SK-N-SH (cell line): ENCODE results near the gene HOXC6. TPM values are rescaled to one million over a fixed set of nuclear protein-coding genes. Genes with fewer than 3 reads are reported as not detected.

ENCODE experiments used
- CTCF ChIA-PET: fragments of 300-600, 350-600 bp; formaldehyde crosslinking; extraction: SDS; loops from one replicate; lab custom pipeline; 2021; lab: Yijun Ruan, JAX
- POLR2A ChIA-PET: fragments of 350-600 bp; sonication (Branson Sonifier 250); formaldehyde crosslinking; extraction: SDS; loops from one replicate; lab custom pipeline; 2020; ENCODE audit warnings: antibody characterized with exemption, inconsistent platforms; lab: Yijun Ruan, JAX
- DNase-seq: peaks from one replicate; pipeline ENCODE4 v3.0.0; 2012
- H2AFZ ChIP-seq: fragments of 200-600 bp; sonication (generic); 2 replicates; pipeline ENCODE4 v1.8.1; 2016; ENCODE audit warnings: antibody characterized with exemption, mild to moderate bottlenecking, low read depth
- H3F3A ChIP-seq: fragments of 200-600 bp; sonication (generic); replicated peaks from 2 replicates; pipeline ENCODE3; 2016; ENCODE audit warnings: antibody characterized with exemption, mild to moderate bottlenecking; ENCODE audit not compliant: insufficient read depth
- H3K27ac ChIP-seq, 2 experiments: fragments of 200-500 bp in 1 of 2; fragments of 200-600 bp in 1 of 2; sonication (Bioruptor generic) in 1 of 2; sonication (generic), shearing (Covaris generic) in 1 of 2; 2 replicates each; pipeline versions ENCODE4 v1.5.1 to v1.6.1; 2014 to 2016; ENCODE audit warnings: low read depth in 2 of 2, inconsistent platforms in 1 of 2, low read length in 1 of 2, mild to moderate bottlenecking in 1 of 2, mixed read lengths in 1 of 2
- H3K27me3 ChIP-seq: fragments of 200-600 bp; sonication (generic), shearing (Covaris generic); 2 replicates; pipeline ENCODE4 v1.6.1; 2016; ENCODE audit warnings: mixed run types; ENCODE audit not compliant: insufficient read depth
- H3K36me3 ChIP-seq, 2 experiments: fragments of 200-500 bp in 1 of 2; fragments of 200-600 bp in 1 of 2; sonication (Bioruptor generic) in 1 of 2; sonication (generic) in 1 of 2; replicated peaks in 1 of 2; 2 replicates each; pipeline versions ENCODE3 to v1.5.1; 2014 to 2016; ENCODE audit warnings: low read length in 1 of 2, mild to moderate bottlenecking in 1 of 2; ENCODE audit not compliant: insufficient read depth in 2 of 2, control insufficient read depth in 1 of 2
- H3K4me1 ChIP-seq, 2 experiments: fragments of 200-500 bp in 1 of 2; fragments of 200-600 bp in 1 of 2; sonication (Bioruptor generic) in 1 of 2; sonication (generic), shearing (Covaris generic) in 1 of 2; 2 replicates each; pipeline versions ENCODE4 v1.5.1 to v1.6.1; 2014 to 2016; ENCODE audit warnings: low read depth in 1 of 2, low read length in 1 of 2, mixed run types in 1 of 2; ENCODE audit not compliant: insufficient read depth in 2 of 2, control insufficient read depth in 1 of 2
- H3K4me2 ChIP-seq: fragments of 200-600 bp; sonication (generic), shearing (Covaris generic); 2 replicates; pipeline ENCODE4 v1.6.1; 2017; ENCODE audit warnings: mixed run types
- H3K4me3 ChIP-seq, 2 experiments: fragments of 200-500 bp in 1 of 2; fragments of 200-600 bp in 1 of 2; sonication (Bioruptor generic) in 1 of 2; sonication (generic), shearing (Covaris generic) in 1 of 2; 2 replicates each; pipeline versions ENCODE4 v1.5.1 to v1.8.1; 2014 to 2016; ENCODE audit warnings: low read depth in 2 of 2, inconsistent platforms in 1 of 2, low read length in 1 of 2, mild to moderate bottlenecking in 1 of 2, mixed read lengths in 1 of 2, moderate library complexity in 1 of 2
- H3K79me2 ChIP-seq: fragments of 200-600 bp; sonication (generic); 2 replicates; pipeline ENCODE4 v1.8.1; 2017; ENCODE audit warnings: mild to moderate bottlenecking; ENCODE audit not compliant: insufficient read depth
- H3K9ac ChIP-seq: fragments of 200-600 bp; sonication (generic); 2 replicates; pipeline ENCODE4 v1.6.1; 2017; ENCODE audit warnings: mixed run types
- H3K9me2 ChIP-seq: fragments of 200-600 bp; sonication (generic); 2 replicates; pipeline ENCODE4 v1.6.1; 2017; ENCODE audit warnings: mixed run types
- H3K9me3 ChIP-seq: fragments of 200-600 bp; sonication (generic); 2 replicates; pipeline ENCODE4 v1.6.1; 2017; ENCODE audit warnings: mixed run types, mild to moderate bottlenecking, moderate library complexity
- H4K20me1 ChIP-seq: fragments of 200-600 bp; sonication (generic); 2 replicates; pipeline ENCODE4 v1.6.1; 2017; ENCODE audit warnings: mild to moderate bottlenecking, mixed run types; ENCODE audit not compliant: insufficient read depth
- EP300 ChIP-seq, 2 experiments: IDR thresholded peaks; 2 replicates each; pipeline versions ENCODE4 v1.4.0 to v1.6.1; 2012; ENCODE audit warnings: borderline replicate concordance in 1 of 2, low read depth in 1 of 2, low read length in 1 of 2
- FOSL2 ChIP-seq: IDR thresholded peaks from 2 replicates; pipeline ENCODE4 v1.4.0; 2012; ENCODE audit warnings: low read depth, mild to moderate bottlenecking, moderate library complexity, borderline replicate concordance
- GABPA ChIP-seq: IDR thresholded peaks from 2 replicates; pipeline ENCODE4 v1.4.0; 2012; ENCODE audit warnings: low read depth, mild to moderate bottlenecking
- JUND ChIP-seq: IDR thresholded peaks from 2 replicates; pipeline ENCODE4 v1.4.0; 2012
- MAX ChIP-seq: IDR thresholded peaks from 2 replicates; pipeline ENCODE4 v1.4.0; 2012; ENCODE audit warnings: low read depth
- MXI1 ChIP-seq: IDR thresholded peaks from 2 replicates; pipeline ENCODE4 v1.6.1; 2012; ENCODE audit warnings: mild to moderate bottlenecking, low read depth, low read length, improper control_type of control experiment
- NFIC ChIP-seq: IDR thresholded peaks from 2 replicates; pipeline ENCODE4 v1.4.0; 2012; ENCODE audit warnings: borderline replicate concordance
- NRF1 ChIP-seq: IDR thresholded peaks from 2 replicates; pipeline ENCODE4 v1.6.1; 2012; ENCODE audit warnings: low read depth, mild to moderate bottlenecking, low read length
- PBX3 ChIP-seq: IDR thresholded peaks from 2 replicates; pipeline ENCODE4; 2012
- POLR2AphosphoS5 ChIP-seq: IDR thresholded peaks from 2 replicates; pipeline ENCODE4 v1.6.1; 2012; ENCODE audit warnings: low read depth, low read length
- RAD21 ChIP-seq: IDR thresholded peaks from 2 replicates; pipeline ENCODE4 v1.6.1; 2012; ENCODE audit warnings: mild to moderate bottlenecking, low read length
- RCOR1 ChIP-seq: fragments of 150-350 bp; IDR thresholded peaks from 2 replicates; pipeline ENCODE4 v1.6.1; 2017; ENCODE audit warnings: antibody characterized with exemption, low read length
- RXRA ChIP-seq: IDR thresholded peaks from 2 replicates; pipeline ENCODE4 v1.4.0; 2012; ENCODE audit warnings: low read depth, mild to moderate bottlenecking, borderline replicate concordance
- SIN3A ChIP-seq: IDR thresholded peaks from 2 replicates; pipeline ENCODE4 v1.6.1; 2012; ENCODE audit warnings: low read depth, mild to moderate bottlenecking, low read length, moderate library complexity, borderline replicate concordance
- ZBTB33 ChIP-seq: IDR thresholded peaks from 2 replicates; pipeline ENCODE4 v1.4.0; 2012; ENCODE audit warnings: low read depth, borderline replicate concordance
- WGBS: methylation state at CpG from one replicate; pipeline ENCODE4 v1.1.6; 2017; ENCODE audit warnings: low lambda C conversion rate; 5-methylcytosine and 5-hydroxymethylcytosine counted together
- polyA plus RNA-seq, 3 experiments: library from polyadenylated mRNA; depleted of rRNA; stranded (reverse); fragments of >200 nt; gene quantifications; 2 replicates each; pipeline ENCODE4 v1.2.3, GENCODE V29; 2012
- TF ChIP-seq, protein P1 (sequence below): IDR thresholded peaks from 2 replicates; pipeline ENCODE4 v1.4.0; 2012; ENCODE audit warnings: low read depth, borderline replicate concordance

HOXC6 gene
- polyA plus RNA-seq, 1 of the 3 experiments (the other 2 are of a cell fraction): 9.1 TPM

GRCh38 chr12:54058128-54058768, 30.0 kb downstream of the HOXC6 start:
- 91% methylated on average over 13 of the region's 14 CpGs for WGBS
- no peak overlapping the region for H3K4me3 ChIP-seq
- ChIA-PET POLR2A (no interaction called here), CTCF (interaction anchor here (1.2 to 2.1 kb wide), 5 partner anchors 26 to 143 kb away, joined by 3 to 11 read pairs (median 6); partner anchors contain the start of genes HOXC5 and SMUG1)
- no peaks in the 10 kb centered on the region for H4K20me1 ChIP-seq
- H3F3A ChIP-seq: peaks cover 8% of the 10 kb centered on the region
- H3K9me3 ChIP-seq: no peaks in the 10 kb centered on the region
- no peaks in the 10 kb centered on the region for H3K27me3 ChIP-seq
- no peak overlapping the region for H3K4me2 ChIP-seq
- TF ChIP-seq PBX3 (no peak), ZBTB33 (no peak), SIN3A (no peak), RAD21 (no peak), NRF1 (no peak), MAX (no peak), JUND (no peak), RCOR1 (no peak), POLR2AphosphoS5 (no peak), NFIC (no peak), FOSL2 (no peak), GABPA (no peak), RXRA (no peak), MXI1 (no peak), EP300 (IDR thresholded peaks at IDR 0.05; ENCODE audit: borderline replicate concordance in 1 of 2, low read depth in 1 of 2, low read length in 1 of 2) (no peak)
- TF ChIP-seq, protein P1, sequence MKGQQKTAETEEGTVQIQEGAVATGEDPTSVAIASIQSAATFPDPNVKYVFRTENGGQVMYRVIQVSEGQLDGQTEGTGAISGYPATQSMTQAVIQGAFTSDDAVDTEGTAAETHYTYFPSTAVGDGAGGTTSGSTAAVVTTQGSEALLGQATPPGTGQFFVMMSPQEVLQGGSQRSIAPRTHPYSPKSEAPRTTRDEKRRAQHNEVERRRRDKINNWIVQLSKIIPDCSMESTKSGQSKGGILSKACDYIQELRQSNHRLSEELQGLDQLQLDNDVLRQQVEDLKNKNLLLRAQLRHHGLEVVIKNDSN: no peak
- no peak overlapping the region for H3K27ac ChIP-seq
- H3K4me1 ChIP-seq: peaks cover 6 to 28% of the 10 kb centered on the region in 2 experiments; a peak in 2 of 4 replicates
- DNase-seq: no peak
- H2AFZ ChIP-seq: no peak overlapping the region
- no peak overlapping the region for H3K9ac ChIP-seq
- no peaks in the 10 kb centered on the region for H3K9me2 ChIP-seq
- H3K79me2 ChIP-seq: peaks cover 25% of the 10 kb centered on the region
- peaks cover 0 to 6% of the 10 kb centered on the region in 2 experiments for H3K36me3 ChIP-seq
